CD14-positive monocyte (primary cell): ENCODE data around the gene PODXL. TPM values are rescaled to one million over a fixed set of nuclear protein-coding genes. Genes with fewer than 3 reads are reported as not detected.

Experiments used
- DNase-seq, 3 donors: peaks; one replicate each; pipeline ENCODE4 v3.0.0-alpha.2; 2011 to 2022
- H2AFZ ChIP-seq: 2 replicates; pipeline ENCODE4 v1.6.0; 2012; ENCODE audit warnings: mild to moderate bottlenecking, low read depth, low read length, inconsistent platforms; ENCODE audit not compliant: insufficient read depth, poor library complexity, severe bottlenecking
- H3K27ac ChIP-seq, 2 donors: 1 replicate in 1 of 2; 2 replicates in 1 of 2; pipeline ENCODE4 v1.5.1; 2012 to 2013; ENCODE audit warnings: low read length in 2 of 2, control low read depth in 1 of 2, inconsistent platforms in 1 of 2, low read depth in 1 of 2, mild to moderate bottlenecking in 1 of 2
- H3K27me3 ChIP-seq, 2 donors: one replicate each; pipeline versions ENCODE4 v1.6.0 to v1.6.1; 2011 to 2013; ENCODE audit warnings: low read length in 2 of 2; ENCODE audit not compliant: control insufficient read depth in 2 of 2, insufficient read depth in 2 of 2
- H3K36me3 ChIP-seq, 2 donors: replicated peaks in 1 of 2; 1 replicate in 1 of 2; 2 replicates in 1 of 2; pipeline versions ENCODE4 v1.5.1 to v1.6.1; 2012 to 2013; ENCODE audit warnings: low read length in 2 of 2, control low read depth in 1 of 2, inconsistent platforms in 1 of 2, mild to moderate bottlenecking in 1 of 2; ENCODE audit not compliant: insufficient read depth in 2 of 2, control insufficient read depth in 1 of 2
- H3K4me1 ChIP-seq, 2 donors: 1 replicate in 1 of 2; 2 replicates in 1 of 2; pipeline versions ENCODE4 v1.5.1 to v1.6.1; 2012 to 2013; ENCODE audit warnings: low read length in 2 of 2, control low read depth in 1 of 2, inconsistent platforms in 1 of 2, mild to moderate bottlenecking in 1 of 2, moderate library complexity in 1 of 2; ENCODE audit not compliant: insufficient read depth in 2 of 2, control insufficient read depth in 1 of 2
- H3K4me2 ChIP-seq: replicated peaks from 2 replicates; pipeline ENCODE3; 2012; ENCODE audit warnings: low read length, moderate library complexity, mild to moderate bottlenecking; ENCODE audit not compliant: poor library complexity, severe bottlenecking; ENCODE audit errors: extremely low read depth
- H3K4me3 ChIP-seq, 3 experiments: fragments of 200-600 bp in 1 of 3; sonication (generic) in 1 of 3; replicated peaks in 1 of 3; 1 replicate in 2 of 3; 2 replicates in 1 of 3; pipeline ENCODE4 v1.5.1; 2011 to 2013; ENCODE audit warnings: low read length in 3 of 3, mild to moderate bottlenecking in 3 of 3, control low read depth in 2 of 3, low read depth in 2 of 3, inconsistent platforms in 1 of 3, moderate library complexity in 1 of 3
- H3K79me2 ChIP-seq: 2 replicates; pipeline ENCODE4 v1.6.0; 2012; ENCODE audit warnings: mild to moderate bottlenecking, control low read depth, inconsistent platforms, low read length, moderate library complexity; ENCODE audit not compliant: insufficient read depth
- H3K9ac ChIP-seq: 2 replicates; pipeline ENCODE4 v1.6.0; 2017; ENCODE audit warnings: low read length, mild to moderate bottlenecking; ENCODE audit not compliant: insufficient read depth, poor library complexity, severe bottlenecking
- H3K9me3 ChIP-seq, 2 donors: replicated peaks in 1 of 2; 1 replicate in 1 of 2; 2 replicates in 1 of 2; pipeline versions ENCODE4 v1.5.1 to v1.6.1; 2012 to 2013; ENCODE audit warnings: low read length in 2 of 2, control low read depth in 1 of 2; ENCODE audit not compliant: control insufficient read depth in 1 of 2, insufficient read depth in 1 of 2
- H4K20me1 ChIP-seq: 2 replicates; pipeline ENCODE4 v1.6.0; 2012; ENCODE audit warnings: mild to moderate bottlenecking, low read length, control low read depth, moderate library complexity; ENCODE audit not compliant: insufficient read depth
- H3K27ac Mint-ChIP-seq, 7 donors: one replicate each; pipeline ENCODE4 v1.8.0; 2020; ENCODE audit warnings: mild to moderate bottlenecking in 7 of 7, mixed read lengths in 7 of 7, moderate library complexity in 6 of 7, inconsistent platforms in 2 of 7
- H3K27me3 Mint-ChIP-seq, 3 donors: one replicate each; pipeline ENCODE4 v1.8.0; 2021 to 2022; ENCODE audit warnings: low read depth in 3 of 3, mild to moderate bottlenecking in 3 of 3, mixed read lengths in 3 of 3, moderate library complexity in 3 of 3, inconsistent platforms in 1 of 3
- H3K36me3 Mint-ChIP-seq, 2 donors: one replicate each; pipeline ENCODE4 v1.8.0; 2020; ENCODE audit warnings: mixed read lengths in 2 of 2, inconsistent platforms in 1 of 2, mild to moderate bottlenecking in 1 of 2
- H3K4me1 Mint-ChIP-seq: one replicate; pipeline ENCODE4 v1.8.0; 2020; ENCODE audit warnings: mild to moderate bottlenecking, mixed read lengths
- H3K4me3 Mint-ChIP-seq, 2 donors: one replicate each; pipeline ENCODE4 v1.8.0; 2020; ENCODE audit warnings: mild to moderate bottlenecking in 2 of 2, mixed read lengths in 2 of 2, moderate library complexity in 1 of 2
- H3K9me3 Mint-ChIP-seq, 7 donors: one replicate each; pipeline ENCODE4 v1.8.0; 2020 to 2022; ENCODE audit warnings: mixed read lengths in 7 of 7, mild to moderate bottlenecking in 6 of 7, moderate library complexity in 6 of 7, inconsistent platforms in 2 of 7
- CTCF ChIP-seq: fragments of 200-600 bp; IDR thresholded peaks from one replicate; pipeline ENCODE4 v1.8.0; 2022; ENCODE audit warnings: antibody characterized with exemption, mild to moderate bottlenecking
- WGBS: methylation state at CpG from one replicate; pipeline ENCODE4 v1.1.5; 2013; ENCODE audit warnings: missing lambda C conversion rate; ENCODE audit not compliant: insufficient coverage; 5-methylcytosine and 5-hydroxymethylcytosine counted together
- intact Hi-C, 2 donors: fragments of 100-400 bp; cut with micrococcal nuclease; formaldehyde crosslinking; loops; one replicate each; pipeline versions ENCODE4 v1.15.0 to v1.15.1; 2023
- polyA plus RNA-seq, 3 donors: library from polyadenylated mRNA; depleted of rRNA in 1 of 3; unstranded in 2 of 3; stranded (reverse) in 1 of 3; fragments of 300-500 nt in 2 of 3; fragments of >200 nt in 1 of 3; fragmentation: Illumina TruSeq in 2 of 3; gene quantifications; 1 replicate in 2 of 3; 2 replicates in 1 of 3; pipeline ENCODE4 v1.2.3, GENCODE V29; 2012 to 2021

Gene PODXL
- polyA plus RNA-seq, 3 donors: 0.20 to 0.25 TPM; not detected in 1

GRCh38 chr7:131489196-131489595, 67.2 kb downstream of the PODXL start:
- Histone ChIP-seq H4K20me1 (no peaks in the 10 kb centered on the region), H3K36me3 (peaks cover 13 to 80% of the 10 kb centered on the region in 2 donors), H3K9ac (no peak overlapping the region), H3K79me2 (no peaks in the 10 kb centered on the region), H3K4me3 (no peak overlapping the region), H3K9me3 (no peaks in the 10 kb centered on the region), H3K27me3 (no peaks in the 10 kb centered on the region), H2AFZ (no peak overlapping the region), H3K4me2 (no peak overlapping the region), H3K27ac (no peak overlapping the region), H3K4me1 (no peaks in the 10 kb centered on the region)
- TF ChIP-seq CTCF: no peak
- Mint-ChIP-seq H3K36me3 (peaks cover 45 to 59% of the 10 kb centered on the region in 2 donors), H3K4me1 (no peaks in the 10 kb centered on the region), H3K27ac (no peak overlapping the region), H3K27me3 (no peaks in the 10 kb centered on the region), H3K9me3 (no peaks in the 10 kb centered on the region), H3K4me3 (no peak overlapping the region)
- intact Hi-C loops: no loop called here
- no CpG with 5 or more reads among the region's 1 CpG for WGBS
- DNase-seq: no peak

- Histone ChIP-seq H3K9me3 (no peaks in the 10 kb centered on the region), H3K4me1 (no peaks in the 10 kb centered on the region), H3K4me3 (no peak overlapping the region), H3K36me3 (peaks cover 17 to 83% of the 10 kb centered on the region in 2 donors), H3K4me2 (no peak overlapping the region), H4K20me1 (no peaks in the 10 kb centered on the region), H2AFZ (no peak overlapping the region), H3K9ac (no peak overlapping the region), H3K27ac (no peak overlapping the region), H3K27me3 (no peaks in the 10 kb centered on the region), H3K79me2 (no peaks in the 10 kb centered on the region)
- H3K4me1 Mint-ChIP-seq: no peaks in the 10 kb centered on the region
- no peak overlapping the region for H3K27ac Mint-ChIP-seq
- no peaks in the 10 kb centered on the region for H3K27me3 Mint-ChIP-seq
- H3K9me3 Mint-ChIP-seq: no peaks in the 10 kb centered on the region
- peaks cover 49 to 60% of the 10 kb centered on the region in 2 donors for H3K36me3 Mint-ChIP-seq
- no peak for TF ChIP-seq CTCF
- intact Hi-C loops: no loop called here
- no CpG with 5 or more reads among the region's 2 CpGs for WGBS
- no peak overlapping the region for H3K4me3 Mint-ChIP-seq
- DNase-seq: no peak
Measured at GRCh38 chr7:131488361-131488760, 68.1 kb downstream of the PODXL start.
